Progenitor cell of endocrine pancreas (in vitro differentiated cells): ENCODE data around the gene SHE. TPM values are rescaled to one million over a fixed set of nuclear protein-coding genes. Genes with fewer than 3 reads are reported as not detected.

Experiments used
- DNase-seq: peaks from one replicate; pipeline ENCODE4 v3.0.0; 2021; ENCODE audit warnings: low spot score; ENCODE audit not compliant: unreplicated experiment
- H3K27ac Mint-ChIP-seq: 2 replicates; pipeline ENCODE4 v1.8.0; 2021; ENCODE audit warnings: mild to moderate bottlenecking, moderate library complexity, mixed read lengths
- H3K27me3 Mint-ChIP-seq: 2 replicates; pipeline ENCODE4 v1.8.0; 2021; ENCODE audit warnings: mixed read lengths
- H3K36me3 Mint-ChIP-seq: 2 replicates; pipeline ENCODE4 v1.8.0; 2022; ENCODE audit warnings: mixed read lengths; ENCODE audit not compliant: insufficient read depth
- H3K4me1 Mint-ChIP-seq: 2 replicates; pipeline ENCODE4 v1.8.0; 2021; ENCODE audit warnings: low read depth, mixed read lengths
- H3K4me3 Mint-ChIP-seq: 2 replicates; pipeline ENCODE4 v1.8.0; 2021; ENCODE audit warnings: low read depth, mild to moderate bottlenecking, moderate library complexity, mixed read lengths
- H3K9me3 Mint-ChIP-seq: 2 replicates; pipeline ENCODE4 v1.8.0; 2021; ENCODE audit warnings: low read depth, mixed read lengths
- CTCF ChIP-seq: fragments of 200-600 bp; sonication (generic); IDR thresholded peaks from one replicate; pipeline ENCODE4 v1.5.0; 2021; ENCODE audit warnings: antibody characterized with exemption, mild to moderate bottlenecking; ENCODE audit not compliant: unreplicated experiment
- total RNA-seq: library from RNA; stranded (reverse); gene quantifications from 2 replicates; pipeline ENCODE4 v1.2.1, GENCODE V29; 2021

Gene SHE
- total RNA-seq, 1 donor from 2014 or later: not detected

- no peak for TF ChIP-seq CTCF
- peaks cover 5% of the 10 kb centered on the region for H3K4me1 Mint-ChIP-seq
- no peaks in the 10 kb centered on the region for H3K9me3 Mint-ChIP-seq
- no peak for DNase-seq
- no peak overlapping the region for H3K27ac Mint-ChIP-seq
- H3K36me3 Mint-ChIP-seq: no peaks in the 10 kb centered on the region
- H3K27me3 Mint-ChIP-seq: peaks cover 5% of the 10 kb centered on the region
- no peak overlapping the region for H3K4me3 Mint-ChIP-seq
These were observed 65.8 kb downstream of the SHE start for GRCh38 chr1:154436433-154436832.

GRCh38 chr1:154435599-154436200 lies 66.5 kb downstream of the SHE start:
- peaks cover 7% of the 10 kb centered on the region for H3K4me1 Mint-ChIP-seq
- no peak for TF ChIP-seq CTCF
- H3K27ac Mint-ChIP-seq: no peak overlapping the region
- DNase-seq: no peak
- H3K27me3 Mint-ChIP-seq: peaks cover 4% of the 10 kb centered on the region
- H3K36me3 Mint-ChIP-seq: no peaks in the 10 kb centered on the region
- H3K9me3 Mint-ChIP-seq: no peaks in the 10 kb centered on the region
- no peak overlapping the region for H3K4me3 Mint-ChIP-seq

- peaks cover 4% of the 10 kb centered on the region for H3K27me3 Mint-ChIP-seq
- DNase-seq: no peak
- H3K27ac Mint-ChIP-seq: no peak overlapping the region
- H3K4me3 Mint-ChIP-seq: no peak overlapping the region
- H3K4me1 Mint-ChIP-seq: peaks cover 6% of the 10 kb centered on the region
- H3K36me3 Mint-ChIP-seq: no peaks in the 10 kb centered on the region
- H3K9me3 Mint-ChIP-seq: no peaks in the 10 kb centered on the region
- no peak for TF ChIP-seq CTCF
These were observed 67.7 kb downstream of the SHE start for GRCh38 chr1:154434346-154435085.

- no peaks in the 10 kb centered on the region for H3K36me3 Mint-ChIP-seq
- H3K4me1 Mint-ChIP-seq: peaks cover 5% of the 10 kb centered on the region
- DNase-seq: no peak
- H3K9me3 Mint-ChIP-seq: no peaks in the 10 kb centered on the region
- no peak for TF ChIP-seq CTCF
- no peak overlapping the region for H3K4me3 Mint-ChIP-seq
- peaks cover 4% of the 10 kb centered on the region for H3K27me3 Mint-ChIP-seq
- H3K27ac Mint-ChIP-seq: no peak overlapping the region
These were observed 68.9 kb downstream of the SHE start for GRCh38 chr1:154433161-154433764.

- H3K4me1 Mint-ChIP-seq: peaks cover 5% of the 10 kb centered on the region
- H3K27me3 Mint-ChIP-seq: peaks cover 4% of the 10 kb centered on the region
- no peaks in the 10 kb centered on the region for H3K36me3 Mint-ChIP-seq
- H3K9me3 Mint-ChIP-seq: no peaks in the 10 kb centered on the region
- no peak overlapping the region for H3K4me3 Mint-ChIP-seq
- no peak for DNase-seq
- no peak for TF ChIP-seq CTCF
- H3K27ac Mint-ChIP-seq: no peak overlapping the region
These were observed 70.4 kb downstream of the SHE start for GRCh38 chr1:154431586-154432373.
